ENCODE data around the gene STAP2. TPM values are rescaled to one million over a fixed set of nuclear protein-coding genes. Genes with fewer than 3 reads are reported as not detected.

The STAP2 gene
- total RNA-seq, 4 donors from 2014 or later, result 1.5 to 2.9 (median 1.8) TPM

GRCh38 chr19:4373013-4373367, 34.4 kb upstream of the STAP2 start:
- no peak for TF ChIP-seq CTCF (IDR thresholded peaks at IDR 0.05; ENCODE audit: low read depth)

- TF ChIP-seq CTCF (IDR thresholded peaks at IDR 0.05; ENCODE audit: low read depth), result no peak
Measured at GRCh38 chr19:4372165-4373012, 33.8 kb upstream of the STAP2 start.

- no peak for TF ChIP-seq CTCF (IDR thresholded peaks at IDR 0.05; ENCODE audit: low read depth)
Measured at GRCh38 chr19:4371247-4372164, 32.9 kb upstream of the STAP2 start.

- TF ChIP-seq CTCF (IDR thresholded peaks at IDR 0.05; ENCODE audit: low read depth), result no peak
Measured at GRCh38 chr19:4370418-4371041, 31.9 kb upstream of the STAP2 start.

- no peak for TF ChIP-seq CTCF (IDR thresholded peaks at IDR 0.05; ENCODE audit: low read depth)
Measured at GRCh38 chr19:4369888-4370260, 31.2 kb upstream of the STAP2 start.

GRCh38 chr19:4369109-4369887, 30.7 kb upstream of the STAP2 start:
- no peak for TF ChIP-seq CTCF (IDR thresholded peaks at IDR 0.05; ENCODE audit: low read depth)
